H1 (cell line): ENCODE measurements around the gene GABRA4. TPM values are rescaled to one million over a fixed set of nuclear protein-coding genes. Genes with fewer than 3 reads are reported as not detected.

ENCODE experiments used
- CTCF ChIA-PET: fragments of 300-600 bp; sonication (Branson Sonifier 250); formaldehyde crosslinking; loops from one replicate; lab custom pipeline; 2021; ENCODE audit not compliant: partially characterized antibody; lab: Charles Lee
- POLR2A ChIA-PET: fragments of 300-600 bp; sonication (Branson Sonifier 250); formaldehyde crosslinking; loops from one replicate; lab custom pipeline; 2021; ENCODE audit warnings: inconsistent platforms; ENCODE audit not compliant: partially characterized antibody; lab: Charles Lee
- DNase-seq, 2 experiments: peaks; one replicate each; pipeline versions ENCODE4 v3.0.0 to v3.0.0-alpha.2; 2010 to 2022; ENCODE audit warnings: low spot score in 2 of 2, low read depth in 1 of 2, mixed read lengths in 1 of 2
- FAIRE-seq: peaks from 2 replicates; lab custom pipeline; 2011; peaks lifted over from hg19 to GRCh38; lab: Jason Lieb, UNC
- H2AFZ ChIP-seq: 2 replicates; pipeline ENCODE4 v1.8.1; 2012; ENCODE audit warnings: low read length, inconsistent platforms
- H2AK5ac ChIP-seq: 2 replicates; pipeline ENCODE4 v1.6.1; 2013; ENCODE audit warnings: low read depth, low read length
- H2BK120ac ChIP-seq: replicated peaks from 2 replicates; pipeline ENCODE3; 2013; ENCODE audit warnings: low read depth, low read length, inconsistent platforms
- H2BK12ac ChIP-seq: 2 replicates; pipeline ENCODE4 v1.6.1; 2013; ENCODE audit warnings: low read depth, low read length
- H2BK15ac ChIP-seq: 2 replicates; pipeline ENCODE4 v1.6.1; 2013; ENCODE audit warnings: low read length
- H2BK20ac ChIP-seq: 2 replicates; pipeline ENCODE4 v1.6.1; 2013; ENCODE audit warnings: low read length
- H2BK5ac ChIP-seq: 2 replicates; pipeline ENCODE4 v1.6.1; 2013; ENCODE audit warnings: low read depth, low read length
- H3K14ac ChIP-seq: 2 replicates; pipeline ENCODE4 v1.6.1; 2013; ENCODE audit warnings: inconsistent platforms; ENCODE audit not compliant: insufficient read length
- H3K18ac ChIP-seq: 2 replicates; pipeline ENCODE4 v1.6.1; 2013; ENCODE audit warnings: low read length; ENCODE audit errors: extremely low read depth
- H3K23ac ChIP-seq: 2 replicates; pipeline ENCODE4 v1.6.1; 2013; ENCODE audit warnings: inconsistent platforms; ENCODE audit not compliant: insufficient read length
- H3K23me2 ChIP-seq: 2 replicates; pipeline ENCODE4 v1.6.1; 2013; ENCODE audit warnings: low read depth, low read length
- H3K27ac ChIP-seq: 2 replicates; pipeline ENCODE4 v1.6.1; 2011; ENCODE audit warnings: low read depth, low read length, inconsistent platforms
- H3K27me3 ChIP-seq, 4 experiments: replicated peaks in 1 of 4; 1 replicate in 1 of 4; 2 replicates in 3 of 4; pipeline versions ENCODE4 v1.6.1 to v1.8.1; 2011 to 2013; ENCODE audit warnings: low read length in 3 of 4, mild to moderate bottlenecking in 3 of 4, inconsistent platforms in 2 of 4, mixed read lengths in 2 of 4, moderate library complexity in 1 of 4; ENCODE audit not compliant: control insufficient read depth in 3 of 4, insufficient read depth in 3 of 4; ENCODE audit errors: extremely low read depth in 1 of 4
- H3K36me3 ChIP-seq, 4 experiments: 2 replicates each; pipeline versions ENCODE4 v1.6.1 to v1.8.1; 2011 to 2013; ENCODE audit warnings: mild to moderate bottlenecking in 4 of 4, low read length in 3 of 4, moderate library complexity in 2 of 4, control low read depth in 1 of 4, inconsistent platforms in 1 of 4; ENCODE audit not compliant: insufficient read depth in 4 of 4, control insufficient read depth in 2 of 4
- H3K4ac ChIP-seq: replicated peaks from 2 replicates; pipeline ENCODE3; 2013; ENCODE audit warnings: low read length, low read depth, mixed read lengths, inconsistent platforms; ENCODE audit not compliant: insufficient read length
- H3K4me1 ChIP-seq, 4 experiments: replicated peaks in 1 of 4; 1 replicate in 1 of 4; 2 replicates in 3 of 4; pipeline versions ENCODE4 v1.6.1 to v1.8.1; 2011 to 2013; ENCODE audit warnings: low read length in 3 of 4, inconsistent platforms in 2 of 4, mixed read lengths in 1 of 4; ENCODE audit not compliant: insufficient read depth in 4 of 4, control insufficient read depth in 3 of 4
- H3K4me2 ChIP-seq, 2 experiments: 2 replicates each; pipeline versions ENCODE4 v1.6.1 to v1.8.1; 2011 to 2013; ENCODE audit warnings: low read depth in 2 of 2, low read length in 2 of 2, control low read depth in 1 of 2, inconsistent platforms in 1 of 2, mild to moderate bottlenecking in 1 of 2; ENCODE audit not compliant: insufficient read depth in 1 of 2
- H3K4me3 ChIP-seq, 4 experiments: fragments of 200-600, 300-600 bp in 1 of 4; sonication (generic), shearing (Covaris generic), sonication (Bioruptor Twin) in 1 of 4; 2 replicates each; pipeline versions ENCODE4 v1.5.1 to v1.8.1; 2011 to 2016; ENCODE audit warnings: low read length in 4 of 4, low read depth in 3 of 4, control low read depth in 2 of 4, inconsistent platforms in 2 of 4, mild to moderate bottlenecking in 2 of 4, mixed read lengths in 1 of 4, moderate library complexity in 1 of 4; ENCODE audit not compliant: insufficient read depth in 2 of 4; ENCODE audit errors: extremely low read depth in 1 of 4
- H3K56ac ChIP-seq: replicated peaks from 2 replicates; pipeline ENCODE3; 2013; ENCODE audit warnings: low read depth, mild to moderate bottlenecking, mixed read lengths, low read length, inconsistent platforms; ENCODE audit not compliant: insufficient read length
- H3K79me1 ChIP-seq: 2 replicates; pipeline ENCODE4 v1.6.1; 2013; ENCODE audit warnings: low read depth, low read length, control low read depth
- H3K79me2 ChIP-seq, 2 experiments: 2 replicates each; pipeline versions ENCODE4 v1.6.1 to v1.8.1; 2012 to 2013; ENCODE audit warnings: low read length in 2 of 2, mild to moderate bottlenecking in 2 of 2, inconsistent platforms in 1 of 2; ENCODE audit not compliant: insufficient read depth in 2 of 2, control insufficient read depth in 1 of 2
- H3K9ac ChIP-seq, 4 experiments: replicated peaks in 1 of 4; 1 replicate in 1 of 4; 2 replicates in 3 of 4; pipeline versions ENCODE4 v1.6.1 to v1.8.1; 2011 to 2013; ENCODE audit warnings: low read depth in 3 of 4, low read length in 3 of 4, control low read depth in 2 of 4, mild to moderate bottlenecking in 2 of 4, moderate library complexity in 2 of 4, inconsistent platforms in 1 of 4; ENCODE audit errors: extremely low read depth in 1 of 4
- H3K9me3 ChIP-seq, 2 experiments: 2 replicates each; pipeline versions ENCODE4 v1.6.1 to v1.8.1; 2012 to 2013; ENCODE audit warnings: mild to moderate bottlenecking in 2 of 2, moderate library complexity in 2 of 2, control low read depth in 1 of 2, inconsistent platforms in 1 of 2, low read depth in 1 of 2, low read length in 1 of 2, mixed read lengths in 1 of 2; ENCODE audit not compliant: insufficient read depth in 2 of 2
- H4K20me1 ChIP-seq, 2 experiments: replicated peaks in 1 of 2; 2 replicates each; pipeline versions ENCODE3 to v1.8.1; 2011 to 2013; ENCODE audit warnings: inconsistent platforms in 2 of 2, low read length in 2 of 2, mild to moderate bottlenecking in 1 of 2; ENCODE audit not compliant: insufficient read depth in 2 of 2, control insufficient read depth in 1 of 2
- H4K5ac ChIP-seq: 2 replicates; pipeline ENCODE4 v1.6.1; 2013; ENCODE audit warnings: low read length, low read depth, mixed read lengths, inconsistent platforms; ENCODE audit not compliant: insufficient read length
- H4K8ac ChIP-seq: 2 replicates; pipeline ENCODE4 v1.8.0; 2013; ENCODE audit warnings: mild to moderate bottlenecking, moderate library complexity, low read length, inconsistent platforms; ENCODE audit not compliant: insufficient read depth; ENCODE audit errors: extremely low read depth
- H4K91ac ChIP-seq: replicated peaks from 2 replicates; pipeline ENCODE3; 2013; ENCODE audit warnings: low read length, mixed read lengths, inconsistent platforms; ENCODE audit not compliant: insufficient read length
- CHD1 ChIP-seq: IDR thresholded peaks from 2 replicates; pipeline ENCODE4 v1.6.1; 2012; ENCODE audit warnings: low read depth, low read length, improper control_type of control experiment
- JUND ChIP-seq: IDR thresholded peaks from 2 replicates; pipeline ENCODE4 v1.6.1; 2011; ENCODE audit warnings: mild to moderate bottlenecking, improper control_type of control experiment, low read length
- KDM4A ChIP-seq: IDR thresholded peaks from one replicate; pipeline ENCODE4 v1.7.1; 2012; ENCODE audit warnings: low read depth, mild to moderate bottlenecking, moderate library complexity, low read length, inconsistent platforms; ENCODE audit not compliant: severe bottlenecking
- RBBP5 ChIP-seq: IDR thresholded peaks from 2 replicates; pipeline ENCODE4 v1.7.1; 2012; ENCODE audit warnings: low read depth, mild to moderate bottlenecking, inconsistent platforms, low read length, moderate library complexity, borderline replicate concordance
- polyA plus RNA-seq, 7 experiments: library from polyadenylated mRNA; depleted of rRNA in 3 of 7; stranded (reverse) in 5 of 7; unstranded in 2 of 7; fragments of >200 nt in 5 of 7; fragments of 200-250 nt in 2 of 7; gene quantifications; 1 replicate in 5 of 7; 2 replicates in 1 of 7; 4 replicates in 1 of 7; pipeline versions ENCODE4 v1.2.1 to v1.2.3, GENCODE V29; 2011 to 2013; ENCODE audit warnings: missing spikeins in 2 of 7, mixed read lengths in 2 of 7
- total RNA-seq: library from RNA; stranded (reverse); fragmentation: NEBNext Ultra II Directional; extraction: Animal tissue kit (Norgen Biotek cat#: 25700); gene quantifications from 2 replicates; pipeline ENCODE4 v1.2.1, GENCODE V29; 2021
- TF ChIP-seq, protein P1 (sequence below): IDR thresholded peaks from 2 replicates; pipeline ENCODE4 v1.6.1; 2011; ENCODE audit warnings: low read length, improper control_type of control experiment

The GABRA4 gene
- total and polyA plus RNA-seq, 2 of the 8 experiments (the other 6 are each of a cell fraction or from before 2014, with no cell fraction given) = 0.09 to 0.37 TPM

DNA sequence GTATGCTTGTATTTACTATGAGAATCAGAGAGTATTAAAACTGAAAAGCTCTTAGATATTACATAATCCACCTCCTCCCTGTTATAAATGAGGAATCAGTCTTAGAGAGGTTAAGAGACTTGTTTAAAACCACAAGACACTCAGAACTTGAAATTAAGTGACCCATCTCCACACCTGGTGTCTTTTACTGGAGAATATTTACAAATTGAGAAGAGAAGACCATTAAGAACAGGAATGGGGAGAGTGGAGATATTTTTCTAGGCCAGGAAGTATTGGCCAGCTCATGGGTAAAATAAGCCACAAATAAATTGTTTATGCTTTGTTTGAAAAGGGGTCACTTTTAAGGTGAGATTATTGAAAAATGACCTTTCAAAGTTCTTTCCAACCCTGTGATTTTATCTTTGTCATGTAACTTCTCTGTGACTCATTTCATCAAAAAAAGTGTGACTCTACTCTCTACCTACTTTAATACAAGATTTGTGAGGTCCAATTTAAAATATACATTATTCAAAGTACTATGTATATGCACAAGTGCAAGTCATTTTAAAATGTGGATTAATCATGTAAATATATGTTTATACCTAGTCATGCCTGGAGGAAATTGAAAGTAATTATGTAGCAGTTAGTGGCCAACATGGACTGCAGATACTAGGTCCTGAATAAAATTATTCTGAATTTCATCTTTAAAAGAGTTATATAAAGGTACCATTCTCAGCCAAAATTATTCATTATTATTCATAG is 68.4 kb downstream of the GABRA4 start:
- no peaks in the 10 kb centered on the region for H3K79me2 ChIP-seq
- H4K5ac ChIP-seq = no peak overlapping the region
- no peak overlapping the region for H4K8ac ChIP-seq
- H3K56ac ChIP-seq = no peak overlapping the region
- POLR2A ChIA-PET = no interaction called here
- no peak overlapping the region for H3K23ac ChIP-seq
- no peak overlapping the region for H2BK15ac ChIP-seq
- no peaks in the 10 kb centered on the region for H3K27me3 ChIP-seq
- H3K4me1 ChIP-seq = no peaks in the 10 kb centered on the region
- CTCF ChIA-PET = no interaction called here
- H2AFZ ChIP-seq = no peak overlapping the region
- H4K20me1 ChIP-seq = no peaks in the 10 kb centered on the region
- FAIRE-seq (no peak), DNase-seq (no peak)
- no peak overlapping the region for H3K14ac ChIP-seq
- H2BK20ac ChIP-seq = no peak overlapping the region
- no peak overlapping the region for H3K9ac ChIP-seq
- H3K4me3 ChIP-seq = no peak overlapping the region
- H3K4me2 ChIP-seq = no peak overlapping the region
- H2BK120ac ChIP-seq = no peak overlapping the region
- no peaks in the 10 kb centered on the region for H3K9me3 ChIP-seq
- H2BK12ac ChIP-seq = no peak overlapping the region
- H2BK5ac ChIP-seq = no peak overlapping the region
- no peak overlapping the region for H2AK5ac ChIP-seq
- H3K36me3 ChIP-seq = no peaks in the 10 kb centered on the region
- H3K23me2 ChIP-seq = no peaks in the 10 kb centered on the region
- no peak overlapping the region for H3K18ac ChIP-seq
- no peak overlapping the region for H3K4ac ChIP-seq
- no peak overlapping the region for H3K27ac ChIP-seq
- H3K79me1 ChIP-seq = no peaks in the 10 kb centered on the region
- no peak overlapping the region for H4K91ac ChIP-seq
- no peak for TF ChIP-seq CHD1
- TF ChIP-seq JUND = no peak
- no peak for TF ChIP-seq KDM4A
- TF ChIP-seq, protein P1, sequence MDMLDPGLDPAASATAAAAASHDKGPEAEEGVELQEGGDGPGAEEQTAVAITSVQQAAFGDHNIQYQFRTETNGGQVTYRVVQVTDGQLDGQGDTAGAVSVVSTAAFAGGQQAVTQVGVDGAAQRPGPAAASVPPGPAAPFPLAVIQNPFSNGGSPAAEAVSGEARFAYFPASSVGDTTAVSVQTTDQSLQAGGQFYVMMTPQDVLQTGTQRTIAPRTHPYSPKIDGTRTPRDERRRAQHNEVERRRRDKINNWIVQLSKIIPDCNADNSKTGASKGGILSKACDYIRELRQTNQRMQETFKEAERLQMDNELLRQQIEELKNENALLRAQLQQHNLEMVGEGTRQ = no peak
- no peak for TF ChIP-seq RBBP5
